IPS DF 19.7 (cell line): ENCODE data around the gene CRP.
"Not testable (repeated sequence)": the region's sequence is repeated elsewhere in the genome, so short reads cannot be mapped to it uniquely, and the experiment has no call there.

Experiments used
- DNase-seq: peaks from one replicate; pipeline ENCODE4 v3.0.0-alpha.2; 2013; ENCODE audit warnings: low read depth, low spot score

Gene CRP

DNA sequence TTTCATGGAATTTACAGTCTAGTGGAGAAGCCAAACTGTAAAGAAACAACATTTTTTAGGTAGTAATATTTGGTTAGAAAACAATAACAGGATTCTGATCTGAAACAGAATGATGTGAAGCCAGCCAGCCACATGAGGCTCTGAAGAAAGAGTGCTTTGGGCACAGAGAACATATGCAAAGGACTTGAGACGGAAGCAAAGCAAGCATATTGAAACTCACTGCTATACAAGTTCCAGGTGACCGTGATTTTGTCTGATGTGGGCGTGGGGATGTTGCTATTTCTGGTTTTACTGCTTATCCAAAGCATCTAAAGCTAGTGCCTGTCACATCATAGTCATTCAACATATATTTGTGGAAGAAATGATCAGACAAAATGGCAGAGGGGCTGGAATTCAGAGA is 14.7 kb downstream of the CRP start:
- DNase-seq, result no peak

DNA sequence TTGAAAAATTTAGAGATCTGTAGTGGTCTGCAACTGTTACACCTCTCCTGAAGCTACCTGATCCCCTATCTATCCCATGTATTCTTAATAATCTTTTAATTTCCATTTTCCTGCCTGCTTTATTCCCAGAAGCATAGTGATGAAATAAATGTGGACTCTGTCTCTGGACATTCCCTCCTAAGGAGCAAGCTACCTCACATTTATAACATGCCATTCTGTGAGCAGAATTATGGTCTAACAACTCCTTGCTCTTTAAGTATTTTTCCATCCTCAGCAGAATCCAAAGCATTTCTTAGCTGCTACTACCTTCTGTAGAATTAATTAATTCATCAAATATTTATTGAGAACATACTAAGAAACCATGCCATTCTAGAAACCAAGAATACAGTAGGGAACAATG is 15.1 kb downstream of the CRP start:
- no peak for DNase-seq

DNA sequence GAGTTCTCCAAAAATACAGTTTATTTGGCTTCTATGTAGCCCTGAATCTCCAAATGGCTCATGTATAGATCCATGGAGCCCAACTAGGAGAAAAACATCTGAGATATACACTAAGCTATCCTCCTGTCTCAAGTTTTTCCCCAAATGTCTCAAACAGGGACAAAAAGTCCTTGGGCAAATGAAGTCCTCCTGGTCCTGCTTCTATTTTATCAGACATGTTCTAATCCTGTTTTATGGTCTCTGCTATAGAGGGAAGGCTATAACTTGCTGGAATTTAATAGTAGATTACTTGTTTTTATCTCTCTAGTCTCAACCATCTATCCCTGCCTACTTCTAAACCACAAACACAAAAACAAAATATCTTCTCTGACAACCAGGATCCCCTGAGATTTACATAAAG is 26.9 kb downstream of the CRP start:
- DNase-seq, result no peak

DNA sequence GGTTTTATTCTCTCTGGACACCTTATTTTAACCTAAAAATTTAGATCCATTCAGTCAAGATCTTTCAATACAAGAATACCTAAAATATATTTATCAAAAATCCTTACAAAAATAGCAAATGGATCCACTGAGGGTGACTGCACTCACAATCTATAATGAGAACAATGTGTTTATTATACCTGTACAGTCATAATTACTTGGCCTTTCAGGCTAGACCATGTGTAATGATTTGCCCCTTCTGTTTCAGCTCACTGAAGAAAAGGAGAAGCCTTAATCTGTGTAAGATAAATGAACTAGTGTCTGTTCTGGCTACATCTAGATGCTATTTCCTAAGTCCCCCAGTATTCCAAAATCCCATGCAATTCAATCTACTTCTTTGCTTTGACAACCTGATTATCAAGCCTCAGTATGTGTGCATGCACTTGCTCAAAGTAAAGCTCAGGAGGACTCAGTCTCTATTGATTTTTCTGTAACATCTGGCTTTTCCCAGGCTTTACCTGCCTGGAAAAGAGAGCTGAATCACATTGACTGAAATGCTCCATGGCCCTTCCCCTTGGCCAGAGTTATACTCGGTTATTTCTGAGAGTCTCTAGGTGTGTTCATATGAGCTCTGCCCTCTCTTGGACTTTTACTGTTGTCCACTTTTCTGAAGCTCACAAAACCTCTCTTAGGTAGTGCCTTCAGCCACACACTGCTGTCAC is 27.6 kb downstream of the CRP start:
- no peak for DNase-seq

DNA sequence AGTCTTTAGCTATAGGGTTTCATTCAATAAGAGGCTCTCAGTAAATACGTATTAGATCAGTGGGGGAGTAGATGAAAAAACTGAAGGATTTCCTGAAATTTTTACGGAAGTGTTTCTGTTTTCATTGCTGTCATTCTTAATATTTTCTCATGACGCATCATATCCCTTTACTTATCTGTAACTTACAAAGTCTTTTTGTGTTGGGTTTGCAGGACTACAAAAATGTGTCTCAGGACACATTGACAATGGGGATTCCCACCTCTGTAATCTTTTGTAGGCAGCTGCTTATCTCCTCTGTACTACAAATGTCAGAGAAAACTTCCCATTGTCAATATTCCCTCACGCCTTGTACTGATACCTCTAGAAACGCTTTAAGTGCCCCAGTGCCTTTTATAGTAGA is 35.5 kb downstream of the CRP start:
- no peak for DNase-seq

DNA sequence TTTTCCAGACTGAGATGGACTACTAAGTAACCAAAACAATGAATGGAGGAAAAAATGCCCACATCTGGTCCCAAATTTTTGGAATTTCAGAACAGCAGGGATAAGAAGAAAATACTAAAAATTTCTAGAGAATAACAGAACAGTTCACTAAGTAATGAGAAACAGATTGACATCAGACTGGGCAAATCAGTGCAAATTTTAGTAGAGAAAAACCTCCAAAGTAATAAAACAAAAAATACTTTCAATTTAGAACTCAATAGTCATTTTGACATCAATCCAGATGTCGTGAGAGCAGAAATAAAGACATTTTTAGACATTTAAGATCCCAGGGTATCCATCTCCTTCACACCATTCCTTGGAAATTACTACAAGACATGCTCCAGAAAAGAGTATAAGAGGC is 39.3 kb downstream of the CRP start:
- no peak for DNase-seq

DNA sequence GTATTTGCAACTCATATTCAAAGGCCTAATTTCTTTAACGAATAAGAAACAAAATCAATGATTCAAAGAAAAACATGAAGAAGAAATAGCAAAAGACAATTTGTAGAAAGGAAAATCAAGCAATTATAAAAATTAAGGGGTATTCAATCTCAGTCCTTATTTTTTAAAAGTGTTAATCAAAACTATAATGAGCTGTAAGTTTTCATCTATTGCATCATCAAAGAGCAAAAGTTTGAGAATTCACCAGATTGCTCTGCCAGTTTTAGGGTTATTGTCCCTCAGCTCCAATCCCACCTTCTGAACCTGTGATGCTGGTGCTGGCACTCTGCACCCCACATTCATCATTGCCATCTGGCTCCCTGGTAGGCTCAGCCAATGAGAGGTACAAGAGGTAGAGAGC is 42.0 kb downstream of the CRP start:
- DNase-seq, result not testable (repeated sequence)

DNA sequence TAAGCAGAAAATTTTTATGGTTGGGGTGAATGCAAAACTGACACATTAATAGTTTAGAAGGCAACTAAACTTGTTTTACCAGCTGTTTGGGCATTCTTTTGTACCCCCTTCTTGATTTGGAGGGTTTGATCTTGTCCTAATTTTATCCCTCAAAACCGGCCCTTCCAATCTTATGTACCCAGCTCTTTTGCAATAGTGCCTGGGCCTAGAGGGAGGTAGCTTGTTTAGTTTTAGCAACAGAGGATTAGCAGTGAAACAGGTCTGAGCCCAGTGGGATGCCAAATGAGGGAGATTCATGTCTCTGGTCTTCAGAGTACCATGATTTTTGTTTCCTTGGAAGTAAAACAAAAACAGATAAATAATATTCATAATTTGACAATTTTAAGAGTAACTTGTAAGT is 45.1 kb downstream of the CRP start:
- DNase-seq, result no peak

DNA sequence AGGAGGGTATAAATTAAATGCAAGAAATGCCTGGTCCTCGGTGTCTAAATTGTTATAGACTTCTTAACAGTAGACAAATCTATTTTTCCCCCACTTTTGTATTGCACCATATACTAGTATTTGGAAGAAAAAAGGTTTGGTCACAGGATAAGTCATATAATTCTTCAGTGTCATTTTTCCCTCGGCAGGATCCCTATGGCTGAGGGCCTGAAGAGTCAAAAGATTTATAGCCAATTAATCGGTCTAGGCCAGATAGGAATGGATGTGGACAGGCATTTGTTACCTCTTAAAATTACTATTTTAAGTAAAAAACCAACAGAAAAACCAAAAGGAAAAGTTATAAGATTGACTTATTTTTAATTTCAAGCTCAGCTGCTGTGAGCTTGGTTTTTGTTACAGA is 45.6 kb downstream of the CRP start:
- DNase-seq, result no peak

DNA sequence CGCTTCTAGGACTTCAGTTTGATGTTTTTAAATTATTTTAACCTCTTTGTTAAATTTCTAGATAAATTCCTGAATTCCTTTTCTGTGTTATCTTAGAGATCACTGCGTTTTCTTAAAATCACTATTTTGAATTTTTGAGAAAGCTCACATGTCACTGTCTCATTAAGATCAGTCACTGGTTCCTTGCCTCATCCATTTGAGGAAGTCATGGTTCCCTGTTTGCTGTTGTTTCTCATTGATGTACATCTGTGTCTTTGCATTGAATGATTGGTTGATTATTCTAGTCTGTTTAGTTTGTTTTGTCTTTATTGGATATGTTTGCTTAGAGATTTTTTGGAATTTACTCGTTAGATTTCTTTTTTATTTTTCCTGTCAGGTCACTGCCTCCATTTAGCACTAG is 50.1 kb downstream of the CRP start:
- DNase-seq, result no peak

DNA sequence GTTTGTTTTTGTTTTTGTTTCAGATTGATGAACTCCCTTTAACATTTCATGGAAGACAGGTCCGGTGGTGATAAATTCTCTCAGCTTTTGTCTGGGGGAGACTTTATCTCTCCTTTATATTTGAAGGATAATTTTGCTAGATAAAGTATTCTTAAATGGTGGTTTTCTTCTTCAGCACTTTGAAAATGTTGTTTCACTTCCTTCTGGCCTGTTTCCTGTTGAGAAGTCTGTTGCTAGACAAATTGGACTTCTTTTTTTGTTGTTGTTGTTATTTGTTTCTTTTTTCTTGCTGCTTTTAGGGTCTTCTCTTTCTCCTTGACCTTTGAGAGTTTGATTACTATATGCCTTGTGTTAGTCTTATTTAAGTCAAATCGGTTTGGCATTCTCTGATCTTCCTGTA is 50.8 kb downstream of the CRP start:
- DNase-seq, result no peak
